HPDE6-E6E7 (cell line): ENCODE measurements around the gene SRPX.

ENCODE experiments used
- DNase-seq: peaks from one replicate; pipeline ENCODE4 v3.0.0; 2011; ENCODE audit warnings: missing footprints; ENCODE audit errors: extremely low spot score

SRPX gene

DNA sequence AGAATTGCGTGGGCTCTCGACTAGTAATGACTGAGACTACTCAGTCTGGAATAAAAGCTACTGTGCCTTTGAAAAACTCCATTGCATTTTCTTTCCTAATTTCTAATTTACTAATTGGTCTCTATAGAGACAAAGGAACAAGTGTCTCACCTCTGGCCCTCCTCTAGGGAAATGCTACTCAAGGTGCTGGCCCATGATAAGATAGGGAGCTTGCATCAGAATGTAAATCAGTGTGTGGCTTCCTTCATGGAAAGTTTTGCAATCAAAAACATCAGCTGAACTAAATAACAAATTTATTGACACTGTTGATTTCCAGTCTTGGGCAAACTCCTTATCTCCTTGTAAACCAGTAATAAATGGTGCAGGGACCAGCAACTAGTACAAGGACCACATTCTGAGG, 81.8 kb downstream of the SRPX start:
- no peak for DNase-seq

DNA sequence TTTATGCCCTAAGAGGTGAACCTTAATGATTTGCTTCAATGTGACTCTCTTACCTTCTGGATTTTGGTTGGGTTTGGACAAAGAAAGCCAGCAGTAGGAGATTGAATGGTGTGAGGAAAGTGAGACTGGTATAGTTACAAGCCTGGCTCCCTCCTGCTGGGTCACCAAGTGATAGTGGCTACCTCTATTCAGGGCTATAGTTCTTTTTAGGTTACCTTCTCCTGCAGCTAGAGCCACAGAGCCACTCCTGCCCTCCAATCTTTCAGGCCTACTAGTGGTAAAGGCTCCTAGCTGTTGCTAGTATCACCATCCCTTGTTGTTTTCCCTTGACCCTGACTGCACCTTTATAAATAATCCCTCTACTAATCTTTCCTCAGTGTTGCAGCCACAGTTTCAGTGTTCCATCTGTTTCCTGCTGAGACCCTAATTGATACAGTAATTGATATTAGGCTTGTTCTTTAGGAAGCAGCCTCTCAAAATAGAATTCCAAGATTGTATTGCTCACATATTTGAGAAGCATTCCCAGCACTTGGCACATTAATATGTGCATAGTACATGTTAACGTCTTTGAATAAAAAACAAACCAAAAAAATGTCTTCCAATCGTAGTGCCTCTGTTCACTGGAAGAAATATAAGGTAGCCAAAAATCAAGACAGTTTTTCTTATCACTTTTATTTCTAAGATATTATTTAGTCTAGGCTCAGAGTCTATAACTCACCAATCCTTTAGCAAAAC, 82.3 kb downstream of the SRPX start:
- no peak for DNase-seq

DNA sequence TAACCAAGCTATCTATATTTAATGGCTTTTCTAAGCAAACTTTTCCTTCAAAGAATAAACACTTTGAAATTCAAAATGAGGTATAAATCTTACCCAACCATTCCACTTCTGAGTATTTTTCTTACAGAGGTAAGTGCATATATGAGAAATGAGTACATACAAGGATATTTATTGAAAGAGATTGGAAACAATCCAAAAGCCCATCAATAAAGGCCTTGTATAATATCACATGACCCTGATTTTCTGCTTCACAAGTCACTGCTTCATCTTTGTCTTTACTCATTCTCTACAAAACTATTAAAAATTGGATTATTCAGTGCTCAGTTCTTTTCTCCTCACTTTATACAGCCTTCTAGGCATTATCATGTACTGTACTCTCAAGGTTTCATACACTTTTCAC, 91.3 kb downstream of the SRPX start:
- no peak for DNase-seq

DNA sequence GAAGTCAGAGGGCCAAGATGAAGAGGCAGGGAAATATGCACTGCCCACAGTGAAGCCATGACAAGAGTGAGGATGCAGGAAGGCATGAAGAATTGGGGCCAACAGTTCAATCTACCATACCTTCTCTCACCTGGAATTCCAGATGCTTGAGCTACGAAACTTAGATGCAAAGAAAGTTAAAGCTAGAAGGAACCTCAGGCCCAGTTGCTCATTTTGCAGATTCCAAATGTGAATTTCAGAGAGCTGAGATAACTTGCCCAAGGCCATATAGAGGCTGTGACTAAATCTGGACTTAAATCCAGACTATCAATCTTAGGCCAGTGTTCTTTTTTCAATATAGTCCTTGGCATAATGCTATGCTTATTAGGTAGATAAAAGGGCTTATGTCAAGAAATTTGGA, 92.7 kb downstream of the SRPX start:
- DNase-seq: no peak

DNA sequence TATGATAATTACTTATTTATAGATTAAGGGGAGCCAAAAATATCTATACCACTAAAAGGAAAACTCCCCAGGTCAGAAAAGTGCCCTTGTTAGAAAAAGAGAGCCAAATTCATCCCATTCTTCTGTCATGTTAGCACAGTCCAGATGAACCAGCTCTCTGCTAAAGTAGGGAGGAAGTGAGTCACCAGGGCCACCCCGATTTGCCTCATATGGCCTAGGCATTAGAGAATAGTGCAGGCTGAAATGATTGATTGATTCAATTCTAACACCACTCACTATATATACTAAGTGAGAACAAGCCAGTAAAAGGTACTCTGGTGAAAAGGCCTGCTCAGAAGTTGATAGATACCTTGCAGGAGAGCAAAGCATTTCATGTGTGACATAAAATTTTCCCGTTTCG, 94.5 kb downstream of the SRPX start:
- DNase-seq: no peak

DNA sequence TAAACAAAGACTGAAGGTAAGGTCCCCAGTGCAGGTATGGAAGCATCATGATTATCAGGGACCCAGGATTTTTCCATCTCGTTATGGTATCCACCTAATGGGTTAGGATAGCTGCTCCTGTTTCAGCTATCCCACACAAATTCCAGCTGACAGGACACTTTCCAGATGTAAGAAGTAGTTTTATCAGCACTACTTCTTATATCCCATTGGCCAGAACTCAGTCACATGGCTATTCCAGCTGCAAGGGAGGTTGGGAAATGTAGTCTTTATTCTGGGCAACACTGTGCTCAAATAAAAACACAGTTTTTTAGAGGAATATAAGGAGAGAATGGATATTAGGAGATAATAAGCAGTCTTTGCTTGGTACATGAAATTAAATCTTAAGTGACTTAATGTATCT, 96.7 kb downstream of the SRPX start:
- DNase-seq: no peak

DNA sequence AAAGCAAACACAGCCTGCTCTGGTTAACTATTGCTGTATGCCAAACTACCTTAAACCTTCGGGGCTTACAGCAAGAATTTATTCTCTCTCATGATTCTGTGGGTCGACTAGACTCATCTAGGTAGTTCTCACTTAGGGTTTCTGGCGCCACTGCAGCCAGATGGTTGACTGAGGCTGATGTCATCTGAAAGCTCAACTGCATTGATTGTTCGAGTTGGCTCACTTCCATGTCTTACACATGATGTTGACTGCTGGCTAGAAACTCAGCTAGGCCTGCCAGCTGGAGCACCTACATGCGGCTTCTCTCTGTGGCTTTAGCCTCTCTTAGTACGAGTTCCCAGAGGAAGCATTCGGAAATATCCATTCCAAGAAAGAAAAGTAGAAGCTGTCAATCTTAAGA, 103.2 kb downstream of the SRPX start:
- DNase-seq: no peak

DNA sequence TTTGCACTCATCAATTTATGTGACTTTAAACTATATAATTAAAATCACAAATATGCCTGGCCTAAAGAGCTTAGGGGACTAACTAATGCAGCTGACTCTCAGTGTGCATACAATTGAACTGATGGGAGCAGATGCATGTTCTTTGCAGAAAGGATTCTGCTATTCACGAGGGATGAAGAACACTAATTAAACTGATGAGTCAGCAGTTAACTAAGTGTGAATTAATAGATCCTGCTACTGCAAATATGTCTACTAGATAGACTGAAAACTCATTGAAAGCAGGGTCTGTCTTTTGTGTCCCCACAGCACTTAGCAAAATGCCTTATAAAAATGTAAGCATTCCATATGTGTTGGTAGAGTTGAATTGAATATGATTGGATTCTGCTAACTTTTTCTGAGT, 104.0 kb downstream of the SRPX start:
- DNase-seq: no peak

DNA sequence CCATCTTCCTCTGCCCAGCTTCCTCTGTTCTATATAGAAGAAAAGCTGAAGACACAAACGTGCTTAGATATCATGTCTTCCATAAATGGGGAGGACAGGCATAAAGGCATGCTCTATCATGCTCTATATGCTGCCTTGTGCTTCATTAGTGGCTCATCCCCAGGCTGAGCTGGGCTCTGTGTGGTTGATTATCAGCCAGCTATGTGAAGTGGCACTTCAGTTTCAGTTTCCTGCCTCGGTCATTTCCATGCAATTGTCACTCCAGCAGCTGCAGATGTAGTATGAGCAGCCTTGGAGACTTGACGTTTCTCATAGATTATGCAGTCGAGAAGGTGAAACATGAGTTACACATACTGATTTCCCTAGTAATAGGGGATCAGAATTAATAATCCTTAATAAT, 108.1 kb downstream of the SRPX start:
- DNase-seq: no peak

DNA sequence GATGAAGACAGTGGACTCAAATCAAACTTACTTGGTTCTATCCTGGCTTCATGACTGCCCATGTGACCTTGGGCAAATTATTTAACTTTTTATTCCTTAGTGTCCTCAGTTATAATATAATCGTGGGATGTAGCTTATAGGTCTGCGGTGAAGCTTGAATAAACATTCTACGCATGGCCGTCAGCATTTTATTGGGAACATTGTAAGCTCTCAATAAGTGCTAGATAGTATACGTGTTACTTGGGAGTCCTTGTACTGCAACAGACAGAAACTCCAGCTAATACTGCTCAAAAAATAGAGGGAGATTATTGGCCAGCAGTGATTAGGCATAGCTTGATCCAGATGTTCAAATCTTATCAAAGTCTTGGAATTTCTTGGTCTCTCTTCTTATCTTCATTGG, 109.5 kb downstream of the SRPX start:
- DNase-seq: no peak

DNA sequence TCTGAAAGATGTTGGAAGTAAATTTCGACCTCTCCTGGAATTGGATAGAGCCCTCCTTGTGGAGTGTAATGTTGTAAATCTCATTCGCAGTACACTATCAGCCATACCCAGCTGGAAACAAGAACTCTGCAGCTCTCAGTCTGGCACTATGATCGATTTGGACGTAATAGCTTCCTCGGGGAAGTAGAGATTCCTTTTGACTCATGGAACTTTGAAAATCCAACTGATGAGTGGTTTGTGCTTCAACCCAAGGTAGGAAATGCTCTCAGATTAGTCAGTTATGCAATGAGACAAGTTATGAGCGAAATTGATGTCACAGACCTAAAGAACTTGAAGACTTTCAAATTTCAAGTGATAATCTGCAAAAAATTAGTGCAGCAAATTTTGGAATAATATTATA, 110.4 kb downstream of the SRPX start:
- no peak for DNase-seq

DNA sequence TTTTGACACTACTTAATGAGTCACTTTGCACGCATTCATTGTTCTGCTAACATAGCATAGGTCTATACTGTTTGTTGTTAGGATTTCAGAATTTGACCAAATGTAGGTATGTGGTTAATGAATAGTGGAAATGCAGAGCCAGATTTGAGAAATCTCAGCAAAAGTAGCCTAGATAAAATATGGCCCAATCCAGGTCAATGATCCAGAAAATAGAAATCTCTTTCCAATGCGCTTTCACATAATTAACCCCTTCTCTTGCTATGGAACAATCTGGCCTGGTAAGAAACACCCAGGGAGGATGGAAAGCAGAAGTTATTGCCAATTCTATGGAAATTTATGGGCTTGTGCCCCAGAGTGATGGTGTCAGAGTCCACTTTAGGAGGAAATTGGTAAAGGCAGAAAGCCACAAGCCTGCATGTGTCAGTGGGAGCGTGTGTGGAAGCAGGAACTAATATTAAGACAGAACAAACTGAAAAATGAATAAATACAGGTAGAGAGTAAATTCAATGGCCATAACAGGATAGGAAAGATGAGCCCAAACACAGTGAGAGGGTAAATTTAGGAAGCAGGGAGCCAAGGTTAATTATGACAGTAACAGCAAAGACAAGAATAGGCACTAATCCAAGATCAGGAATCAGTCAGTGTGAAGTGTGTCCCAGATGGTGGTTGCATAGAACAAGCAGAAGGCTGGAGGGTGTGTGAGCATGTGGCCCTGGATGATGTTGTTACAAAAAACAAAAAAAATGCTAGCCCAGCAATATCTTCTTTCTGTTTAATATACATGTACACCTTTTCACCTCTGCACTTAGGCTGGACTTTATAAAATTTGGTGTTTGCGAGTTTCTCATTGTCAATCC, 111.4 kb downstream of the SRPX start:
- no peak for DNase-seq

DNA sequence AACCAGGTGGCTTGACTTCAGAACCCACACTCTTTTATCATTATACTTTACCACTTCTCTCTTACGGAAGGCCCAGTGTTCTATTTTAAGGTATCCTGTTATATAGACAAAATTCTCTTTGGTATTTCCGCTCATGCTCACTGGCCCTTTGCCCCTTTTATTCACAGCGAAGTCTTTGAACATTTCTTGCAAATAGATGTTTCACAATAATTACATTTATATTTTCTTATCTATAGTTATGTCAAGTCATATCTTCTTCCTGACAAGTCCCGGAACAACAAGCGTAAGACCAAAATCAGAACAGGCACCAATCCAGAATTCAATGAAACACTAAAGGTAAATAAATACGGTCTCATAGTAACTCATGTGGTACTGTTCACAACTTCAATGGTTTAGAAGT, 112.3 kb downstream of the SRPX start:
- DNase-seq: no peak

DNA sequence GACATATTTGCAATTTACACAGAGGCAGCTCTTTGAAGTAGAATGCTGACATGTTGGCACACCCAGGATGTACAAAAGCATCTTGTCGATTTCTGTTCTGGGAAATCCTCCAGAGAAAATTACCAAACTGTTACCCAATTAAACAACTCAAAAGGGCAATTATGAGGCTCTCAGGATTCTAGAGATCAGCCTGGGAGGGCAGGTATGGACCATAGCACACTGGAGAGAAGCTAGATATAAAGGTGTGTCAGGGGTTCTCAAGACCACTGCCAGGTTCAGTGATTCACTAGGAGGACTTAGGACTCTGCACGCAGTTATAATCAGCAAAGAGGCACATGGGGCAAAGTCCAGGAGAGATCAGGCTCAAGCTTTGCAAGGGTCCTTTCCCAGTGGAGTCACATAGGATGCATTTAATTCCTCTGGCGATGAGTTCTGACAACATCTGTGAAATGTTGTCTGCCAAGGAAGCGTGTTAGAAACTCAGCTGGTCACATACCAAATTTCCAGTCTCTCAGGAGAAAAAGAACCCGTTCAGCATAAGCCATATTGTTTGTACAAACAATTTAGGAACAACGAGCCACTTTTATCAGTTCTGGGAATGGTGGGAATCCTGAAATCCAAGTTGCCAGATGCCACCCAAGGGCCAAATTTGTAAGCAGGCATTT, 113.5 kb downstream of the SRPX start:
- no peak for DNase-seq

DNA sequence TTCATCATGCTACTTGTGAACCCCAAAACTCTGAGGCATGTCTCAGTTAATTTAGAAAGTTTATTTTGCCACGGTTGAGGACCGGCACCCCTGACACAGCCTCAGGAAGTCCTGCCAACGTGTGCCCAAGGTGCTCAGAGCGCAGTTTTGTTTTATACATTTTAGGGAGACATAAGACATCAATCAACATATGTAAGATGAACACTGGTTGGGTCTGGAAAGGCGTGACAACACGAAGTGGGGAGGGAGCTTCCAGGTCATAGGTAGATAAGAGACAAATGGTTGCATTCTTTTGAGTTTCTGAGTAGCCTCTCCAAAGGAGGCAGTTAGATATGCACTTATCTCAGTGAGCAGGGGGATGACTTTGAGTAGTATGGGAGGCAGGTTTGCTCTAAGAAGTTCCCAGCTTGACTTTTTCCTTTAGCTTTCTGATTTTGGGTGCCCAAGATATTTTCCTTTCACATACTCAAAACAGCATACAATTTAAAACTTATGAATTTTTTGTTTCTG, 115.4 kb downstream of the SRPX start:
- no peak for DNase-seq

DNA sequence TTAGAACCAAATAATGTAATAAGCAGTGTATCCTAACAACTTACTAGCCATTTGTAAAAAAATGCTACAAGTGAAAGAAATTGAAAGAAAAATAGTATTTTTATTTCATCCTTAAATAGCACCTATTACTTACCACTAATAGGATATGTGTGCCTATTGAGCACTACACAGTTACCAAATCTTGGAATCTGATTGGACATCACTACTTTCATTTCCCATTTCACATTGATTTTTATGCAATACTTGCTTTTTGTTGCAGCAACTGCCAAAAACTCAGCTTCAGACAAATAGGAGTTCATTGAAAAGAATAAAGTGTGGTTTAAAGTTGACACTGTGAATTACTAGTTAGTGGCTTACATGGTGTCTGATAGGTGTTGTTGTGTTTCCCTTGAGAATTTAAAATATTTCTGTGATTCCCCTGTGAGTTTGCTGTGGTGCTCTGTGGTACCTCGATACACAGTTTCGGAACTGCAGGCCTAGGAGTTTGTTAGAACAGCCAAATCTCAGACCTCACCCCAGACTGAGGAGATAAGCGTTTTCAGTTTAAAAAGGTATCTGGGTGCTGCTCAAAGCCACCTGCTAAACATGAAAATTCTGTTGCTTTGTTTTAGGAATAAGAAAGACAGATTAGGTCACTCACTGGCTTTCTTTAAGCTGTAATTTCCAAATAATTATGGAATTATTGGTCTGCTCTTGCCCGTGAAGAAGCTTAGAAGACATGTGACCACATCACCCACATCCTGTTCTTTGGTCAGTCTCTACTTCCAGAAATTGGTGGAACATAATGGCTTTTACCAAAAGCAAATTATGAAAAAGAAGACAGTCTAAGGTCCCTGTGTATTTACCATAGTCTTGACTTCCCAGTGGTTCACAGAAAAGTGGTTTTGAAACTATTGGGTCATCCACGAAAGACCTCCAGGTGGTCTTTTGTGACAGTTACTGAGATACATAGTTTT, 116.5 kb downstream of the SRPX start:
- DNase-seq: no peak

DNA sequence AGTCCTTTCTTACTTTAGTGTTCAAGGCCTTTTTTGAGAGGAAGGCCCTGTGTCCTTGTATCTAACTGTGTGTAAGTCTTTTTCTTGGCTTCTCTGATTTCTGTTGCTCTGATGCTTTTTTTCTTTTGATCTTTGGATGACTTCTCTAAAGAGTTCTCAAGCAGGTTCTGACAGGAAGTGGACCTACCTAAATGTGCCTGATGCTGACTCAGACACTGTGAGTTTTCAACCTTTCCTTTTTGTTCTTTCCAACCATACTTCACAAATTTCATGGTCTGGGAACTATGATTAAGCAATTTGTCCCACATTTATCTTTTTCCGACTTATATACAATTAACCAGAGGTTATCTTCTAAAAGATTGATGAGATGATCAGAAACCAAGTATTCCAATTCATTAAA, 117.8 kb downstream of the SRPX start:
- DNase-seq: no peak

DNA sequence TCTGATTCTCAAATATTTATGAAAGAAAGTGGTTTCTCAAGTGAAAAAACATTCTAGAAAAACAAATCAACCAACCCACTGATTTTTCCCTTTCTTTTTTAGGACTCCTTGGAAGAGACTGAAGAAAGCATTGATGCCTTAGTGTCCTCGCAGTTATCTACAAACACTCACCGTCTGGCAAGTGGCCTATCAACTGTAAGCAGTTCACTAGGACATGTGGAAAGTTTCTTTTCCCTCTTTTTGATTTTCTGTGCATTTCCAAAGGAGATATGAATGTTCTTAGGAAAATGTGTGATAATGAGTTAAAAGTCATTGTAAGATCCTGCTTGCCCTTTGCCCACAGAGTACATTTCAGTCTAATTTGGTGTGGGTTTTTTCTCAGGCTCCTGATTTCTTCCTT, 118.4 kb downstream of the SRPX start:
- no peak for DNase-seq

DNA sequence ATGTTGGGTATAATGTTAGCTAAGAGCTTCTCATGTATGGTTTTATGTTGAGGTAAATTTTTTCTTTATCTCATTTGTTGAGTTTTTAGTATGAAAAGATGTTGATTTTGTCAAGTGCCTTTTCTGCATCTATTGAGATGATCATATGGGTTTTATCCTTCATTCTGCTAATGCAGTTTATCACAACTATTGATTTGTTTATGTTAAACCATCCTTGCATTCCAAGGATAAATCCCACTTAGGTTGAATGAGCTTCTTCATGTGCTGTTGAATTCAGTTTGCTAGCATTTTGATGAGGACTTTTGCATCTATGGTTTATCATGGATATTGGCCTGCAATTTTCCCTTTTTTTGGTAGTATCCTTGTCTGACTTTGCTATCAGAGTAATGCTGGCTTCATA, 121.0 kb downstream of the SRPX start:
- DNase-seq: no peak
